Activated CD4-positive, alpha-beta T cell treated with anti-CD3 and anti-CD28 coated beads, Interleukin-2, Interleukin-6, amounts not matched to agents 100 ng/mL and 50 ng/mL, durations not matched to agents 16 hours and 8 hours (primary cell): ENCODE data around the gene TGFB1I1.

Source experiments
- DNase-seq: peaks from one replicate; pipeline ENCODE4 v3.0.0-alpha.2; 2020

Gene TGFB1I1

GRCh38 chr16:31453255-31454204 is 18.4 kb upstream of the TGFB1I1 start:
- DNase-seq, result no peak

GRCh38 chr16:31455601-31456314 is 16.2 kb upstream of the TGFB1I1 start:
- DNase-seq, result peak; percentile 54

GRCh38 chr16:31456988-31457360 is 15.0 kb upstream of the TGFB1I1 start:
- DNase-seq, result no peak

GRCh38 chr16:31458073-31458843 is 13.7 kb upstream of the TGFB1I1 start:
- DNase-seq, result peak; percentile 73

- peak; percentile 98 for DNase-seq
Observed at GRCh38 chr16:31458844-31459686, 12.9 kb upstream of the TGFB1I1 start, which contains the start of gene ARMC5. Gene ARMC5, plus strand, starts transcription at chr16:31459501. Its CDS starts 24 bp downstream, at chr16:31459525.

- peak; percentile 100 for DNase-seq
Observed at GRCh38 chr16:31459687-31460581, 12.0 kb upstream of the TGFB1I1 start.

- DNase-seq, result peak; percentile 39
Observed at GRCh38 chr16:31460582-31461002, 11.4 kb upstream of the TGFB1I1 start.

- DNase-seq, result no peak
Observed at GRCh38 chr16:31461201-31461920, 10.6 kb upstream of the TGFB1I1 start.

GRCh38 chr16:31461921-31462804 is 9.8 kb upstream of the TGFB1I1 start:
- no peak for DNase-seq

- DNase-seq, result no peak
Observed at GRCh38 chr16:31464348-31464769, 7.6 kb upstream of the TGFB1I1 start.

GRCh38 chr16:31464781-31465260 is 7.1 kb upstream of the TGFB1I1 start:
- no peak for DNase-seq

- no peak for DNase-seq
Observed at GRCh38 chr16:31465788-31466370, 6.1 kb upstream of the TGFB1I1 start.

GRCh38 chr16:31466381-31466841 is 5.5 kb upstream of the TGFB1I1 start:
- no peak for DNase-seq

- DNase-seq, result peak; percentile 15
Observed at GRCh38 chr16:31467151-31467773, 4.7 kb upstream of the TGFB1I1 start.

- no peak for DNase-seq
Observed at GRCh38 chr16:31467858-31468257, 4.1 kb upstream of the TGFB1I1 start.

- DNase-seq, result no peak
Observed at GRCh38 chr16:31470615-31471014, 1.3 kb upstream of the TGFB1I1 start.

- no peak for DNase-seq
Observed at GRCh38 chr16:31471241-31471874, 594 bp upstream of the TGFB1I1 start.
